ENCODE measurements around the gene TTF1.

- TF ChIP-seq CTCF (IDR thresholded peaks at IDR 0.05; ENCODE audit: low read length), result no peak
- TF ChIP-seq EZH2 (IDR thresholded peaks at IDR 0.05; ENCODE audit: borderline replicate concordance, low read length), result no peak
Measured at GRCh38 chr9:132418726-132419363, 12.2 kb upstream of the TTF1 start.

Data from OCI-LY1 (cell line).